Coronary artery (tissue), 2 donors: ENCODE results near the gene DPP10.

Experiments
- DNase-seq: peaks from one replicate; pipeline ENCODE4 v3.0.0-alpha.2; 2017; ENCODE audit warnings: low spot score
- H3K27ac ChIP-seq, 2 donors: fragments of 200-600 bp; sonication (generic); one replicate each; pipeline ENCODE4 v1.5.1; 2016 to 2019
- H3K4me3 ChIP-seq: fragments of 200-600 bp; sonication (generic); 2 replicates; pipeline ENCODE4 v1.5.1; 2016; ENCODE audit warnings: mild to moderate bottlenecking, moderate library complexity
- TF ChIP-seq, protein P1 (sequence below): fragments of 200-600 bp; sonication (generic); IDR thresholded peaks from one replicate; pipeline ENCODE4 v1.5.1; 2019; ENCODE audit warnings: antibody characterized with exemption

DPP10 gene

DNA sequence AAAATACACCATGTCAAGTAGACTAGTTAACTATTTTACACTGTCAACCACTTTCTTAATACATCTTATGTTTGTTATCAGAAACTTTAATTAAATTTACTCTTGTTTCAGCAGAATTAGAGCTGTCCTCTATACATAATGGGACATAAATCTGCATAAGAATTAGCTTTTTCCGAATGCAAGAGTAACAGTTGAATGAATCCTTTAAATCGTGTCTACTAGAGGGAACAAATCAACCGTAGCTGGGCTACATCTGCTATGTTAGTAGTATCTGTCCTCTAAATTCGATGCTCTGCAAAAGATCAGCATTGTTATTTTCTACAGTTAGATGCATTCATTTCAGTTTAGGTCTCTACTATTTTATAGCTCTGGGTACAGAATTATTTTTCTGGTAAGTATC is 1090.6 kb downstream of the DPP10 start:
- TF ChIP-seq, protein P1, sequence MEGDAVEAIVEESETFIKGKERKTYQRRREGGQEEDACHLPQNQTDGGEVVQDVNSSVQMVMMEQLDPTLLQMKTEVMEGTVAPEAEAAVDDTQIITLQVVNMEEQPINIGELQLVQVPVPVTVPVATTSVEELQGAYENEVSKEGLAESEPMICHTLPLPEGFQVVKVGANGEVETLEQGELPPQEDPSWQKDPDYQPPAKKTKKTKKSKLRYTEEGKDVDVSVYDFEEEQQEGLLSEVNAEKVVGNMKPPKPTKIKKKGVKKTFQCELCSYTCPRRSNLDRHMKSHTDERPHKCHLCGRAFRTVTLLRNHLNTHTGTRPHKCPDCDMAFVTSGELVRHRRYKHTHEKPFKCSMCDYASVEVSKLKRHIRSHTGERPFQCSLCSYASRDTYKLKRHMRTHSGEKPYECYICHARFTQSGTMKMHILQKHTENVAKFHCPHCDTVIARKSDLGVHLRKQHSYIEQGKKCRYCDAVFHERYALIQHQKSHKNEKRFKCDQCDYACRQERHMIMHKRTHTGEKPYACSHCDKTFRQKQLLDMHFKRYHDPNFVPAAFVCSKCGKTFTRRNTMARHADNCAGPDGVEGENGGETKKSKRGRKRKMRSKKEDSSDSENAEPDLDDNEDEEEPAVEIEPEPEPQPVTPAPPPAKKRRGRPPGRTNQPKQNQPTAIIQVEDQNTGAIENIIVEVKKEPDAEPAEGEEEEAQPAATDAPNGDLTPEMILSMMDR, result no peak
- Histone ChIP-seq H3K4me3 (no peak overlapping the region), H3K27ac (no peak overlapping the region)
- DNase-seq, result no peak

DNA sequence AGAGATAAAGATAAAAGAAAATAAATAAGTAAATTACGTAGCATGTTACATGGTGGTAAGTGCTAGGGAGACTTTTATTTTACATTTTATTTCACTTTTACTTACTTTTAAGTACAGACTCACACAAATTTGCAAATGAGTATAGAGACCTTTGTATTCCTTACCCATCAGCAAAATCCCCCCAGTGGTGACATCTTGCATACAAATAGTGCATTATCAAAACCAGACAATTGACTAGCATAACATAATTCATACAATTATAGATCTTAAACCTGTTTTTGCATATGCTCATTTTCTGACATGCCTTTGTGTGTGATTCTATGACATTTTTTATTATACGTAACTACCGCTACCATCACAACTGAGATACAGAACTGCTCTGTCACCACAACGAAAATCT is 1099.4 kb downstream of the DPP10 start:
- TF ChIP-seq, protein P1, result no peak
- Histone ChIP-seq H3K4me3 (no peak overlapping the region), H3K27ac (no peak overlapping the region)
- no peak for DNase-seq

DNA sequence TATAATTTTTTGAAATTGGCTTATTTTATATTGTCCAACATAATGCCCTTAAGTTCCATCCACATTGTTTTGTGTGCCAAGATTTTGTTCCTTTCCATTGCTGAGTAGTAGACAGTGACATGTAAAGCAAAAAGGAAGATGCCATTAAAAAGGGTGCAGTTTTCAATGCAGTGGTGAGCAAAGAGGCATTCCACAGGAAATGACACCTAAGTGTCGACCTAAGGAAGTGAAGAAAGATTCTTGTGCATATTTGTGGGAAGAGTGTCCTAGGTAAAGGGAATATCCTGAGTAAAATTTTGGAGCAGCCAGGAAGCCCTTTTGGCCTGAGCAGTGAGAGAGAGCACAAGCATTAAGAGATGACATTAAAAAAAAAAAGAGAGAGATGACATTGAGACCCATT is 1099.9 kb downstream of the DPP10 start:
- no peak overlapping the region for H3K4me3 ChIP-seq
- TF ChIP-seq, protein P1, result no peak
- DNase-seq, result no peak
- H3K27ac ChIP-seq, result no peak overlapping the region

DNA sequence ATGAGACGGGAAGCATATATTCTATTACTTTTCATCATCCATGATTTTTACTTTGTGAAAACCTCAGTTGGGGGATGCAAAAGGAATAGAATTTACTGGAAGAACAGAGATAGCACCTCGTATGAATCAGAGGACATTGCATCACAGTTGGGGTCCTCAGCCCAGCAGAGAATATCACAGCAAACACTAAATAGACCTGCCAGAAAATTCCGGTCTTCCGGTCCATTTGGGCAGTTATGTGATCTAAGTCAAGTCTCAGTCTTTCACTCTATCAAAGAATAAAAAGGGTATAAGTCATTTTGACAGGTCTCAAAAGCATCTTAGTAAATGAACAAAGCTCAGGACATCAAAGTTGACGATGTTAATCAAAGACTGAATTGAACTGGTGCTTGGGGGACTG is 1100.6 kb downstream of the DPP10 start:
- Histone ChIP-seq H3K4me3 (no peak overlapping the region), H3K27ac (no peak overlapping the region)
- no peak for DNase-seq
- TF ChIP-seq, protein P1, result no peak

DNA sequence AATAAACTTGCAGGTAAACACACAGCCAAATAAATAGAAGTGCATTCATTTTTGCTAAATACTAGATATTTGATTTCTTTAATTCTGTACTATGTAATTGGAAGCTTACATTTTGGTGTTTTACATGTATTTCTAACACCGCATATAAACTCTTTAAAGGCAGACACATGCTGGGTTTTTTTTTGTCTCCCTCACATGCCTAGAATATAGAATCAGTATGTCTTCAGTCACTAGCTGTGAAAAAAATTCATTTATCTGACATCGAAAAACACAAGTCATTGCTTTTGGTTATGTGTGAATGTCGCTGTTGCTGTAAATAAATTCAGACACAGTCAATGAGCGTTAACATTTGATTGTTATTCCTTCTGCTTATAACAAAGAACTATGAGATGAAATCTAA is 1101.0 kb downstream of the DPP10 start:
- TF ChIP-seq, protein P1, result no peak
- DNase-seq, result no peak
- Histone ChIP-seq H3K4me3 (no peak overlapping the region), H3K27ac (no peak overlapping the region)

DNA sequence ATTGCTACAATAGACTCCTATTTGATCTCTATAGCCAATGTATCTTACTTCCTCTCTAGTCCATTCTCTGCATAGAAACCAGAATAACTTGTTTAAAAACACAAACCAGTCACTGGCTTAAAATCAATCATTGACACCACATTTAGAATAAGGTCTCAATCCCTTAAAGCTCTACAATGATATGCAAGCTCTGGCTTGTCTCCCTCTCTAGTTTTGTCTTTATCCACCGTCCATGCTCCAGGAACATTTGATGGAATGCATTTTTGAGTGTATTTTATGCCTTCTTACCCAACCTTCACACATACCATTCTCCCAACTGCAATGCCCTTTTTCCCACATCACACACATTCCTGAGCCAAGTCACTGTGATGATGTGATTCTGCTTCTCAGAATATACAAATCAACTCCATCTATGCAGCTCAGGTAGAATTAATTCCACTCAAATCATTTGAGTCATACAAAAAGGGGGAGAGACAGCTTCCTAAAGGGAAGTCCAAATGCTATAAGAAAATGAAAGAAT is 1107.2 kb downstream of the DPP10 start:
- no peak overlapping the region for H3K27ac ChIP-seq
- DNase-seq, result no peak
- no peak overlapping the region for H3K4me3 ChIP-seq
- TF ChIP-seq, protein P1, result no peak

DNA sequence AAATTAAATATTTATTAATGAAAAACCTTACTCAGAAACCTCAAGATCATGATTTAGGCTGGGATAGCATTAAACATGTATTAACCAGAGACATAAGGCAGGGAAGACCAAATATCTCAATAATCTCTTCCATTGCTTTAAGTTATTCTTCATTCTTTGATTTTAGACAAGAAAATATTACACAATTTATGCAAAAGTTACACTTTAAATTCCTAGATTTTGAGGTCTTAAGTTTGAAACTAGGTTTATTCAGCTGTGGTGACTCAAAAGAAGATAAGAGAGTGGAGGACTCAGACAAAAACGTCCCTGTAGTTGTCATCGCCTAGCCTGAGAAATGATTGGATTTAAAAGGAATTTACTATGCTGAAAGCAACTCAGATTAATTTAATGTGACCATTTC is 1110.3 kb downstream of the DPP10 start:
- Histone ChIP-seq H3K27ac (no peak overlapping the region), H3K4me3 (no peak overlapping the region)
- TF ChIP-seq, protein P1, result no peak
- no peak for DNase-seq
